ENCODE measurements around the gene PHTF2. TPM values are rescaled to one million over a fixed set of nuclear protein-coding genes. Genes with fewer than 3 reads are reported as not detected.

The PHTF2 gene
- polyA plus RNA-seq, 1 experiment: 60.1 TPM

DNA sequence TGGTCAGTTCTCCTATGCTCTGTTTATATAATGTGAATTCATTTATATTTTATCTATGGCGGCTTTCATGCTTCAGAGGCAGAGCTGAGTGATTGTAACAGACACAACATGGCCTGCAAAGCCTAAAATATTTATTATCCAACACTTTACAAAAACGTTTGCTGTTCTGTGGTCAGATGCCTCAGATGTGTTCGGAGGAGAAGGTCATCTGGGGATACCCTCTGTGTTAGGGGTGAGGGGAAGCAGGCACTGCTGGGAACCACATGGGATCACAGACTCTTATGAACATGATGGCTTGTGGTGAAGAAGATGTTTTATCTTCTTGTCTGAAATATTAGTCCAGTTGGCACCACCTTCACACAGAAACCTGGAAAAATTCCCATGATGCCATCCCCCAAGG, 203.4 kb downstream of the PHTF2 start:
- Histone ChIP-seq H3K4me3 (ENCODE audit: low read depth, low read length) (no peak overlapping the region), H3K27ac (ENCODE audit: low read depth, low read length) (no peak overlapping the region), H3K9me3 (ENCODE audit: control insufficient read depth, insufficient read depth, low read length) (no peaks in the 10 kb centered on the region), H3K27me3 (ENCODE audit: control insufficient read depth, insufficient read depth, low read length) (no peaks in the 10 kb centered on the region)
- ChIA-PET CTCF (no interaction called here), POLR2A (no interaction called here)
- TF ChIP-seq, protein P1, sequence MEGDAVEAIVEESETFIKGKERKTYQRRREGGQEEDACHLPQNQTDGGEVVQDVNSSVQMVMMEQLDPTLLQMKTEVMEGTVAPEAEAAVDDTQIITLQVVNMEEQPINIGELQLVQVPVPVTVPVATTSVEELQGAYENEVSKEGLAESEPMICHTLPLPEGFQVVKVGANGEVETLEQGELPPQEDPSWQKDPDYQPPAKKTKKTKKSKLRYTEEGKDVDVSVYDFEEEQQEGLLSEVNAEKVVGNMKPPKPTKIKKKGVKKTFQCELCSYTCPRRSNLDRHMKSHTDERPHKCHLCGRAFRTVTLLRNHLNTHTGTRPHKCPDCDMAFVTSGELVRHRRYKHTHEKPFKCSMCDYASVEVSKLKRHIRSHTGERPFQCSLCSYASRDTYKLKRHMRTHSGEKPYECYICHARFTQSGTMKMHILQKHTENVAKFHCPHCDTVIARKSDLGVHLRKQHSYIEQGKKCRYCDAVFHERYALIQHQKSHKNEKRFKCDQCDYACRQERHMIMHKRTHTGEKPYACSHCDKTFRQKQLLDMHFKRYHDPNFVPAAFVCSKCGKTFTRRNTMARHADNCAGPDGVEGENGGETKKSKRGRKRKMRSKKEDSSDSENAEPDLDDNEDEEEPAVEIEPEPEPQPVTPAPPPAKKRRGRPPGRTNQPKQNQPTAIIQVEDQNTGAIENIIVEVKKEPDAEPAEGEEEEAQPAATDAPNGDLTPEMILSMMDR (IDR thresholded peaks at IDR 0.05; ENCODE audit: low read depth, low read length): no peak
- DNase-seq (ENCODE audit: low read depth, low spot score): no peak

DNA sequence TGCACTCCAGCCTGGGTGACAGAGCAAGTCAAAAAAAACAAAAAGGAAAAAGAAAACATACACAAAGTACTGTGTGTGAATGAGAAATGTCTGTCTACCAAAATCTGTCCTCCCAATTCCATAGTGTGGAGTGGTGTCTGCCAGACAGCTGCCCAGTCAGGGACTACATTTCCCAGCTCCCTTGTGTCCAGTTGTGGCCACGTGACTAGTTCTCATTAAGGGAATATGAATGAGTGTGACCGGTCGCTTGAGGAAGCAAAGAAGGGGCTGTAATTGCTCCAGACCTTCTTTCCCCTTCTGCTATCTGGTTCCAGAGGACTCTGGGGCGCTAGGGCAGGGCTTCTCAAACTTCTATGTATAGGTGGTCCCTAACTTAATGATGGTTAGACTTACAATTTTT, 204.1 kb downstream of the PHTF2 start:
- no peak for DNase-seq (ENCODE audit: low read depth, low spot score)
- no peaks in the 10 kb centered on the region for H3K9me3 ChIP-seq (ENCODE audit: control insufficient read depth, insufficient read depth, low read length)
- POLR2A ChIA-PET: interaction anchor here (0.6 kb wide), 1 partner anchor 88 kb away, joined by 3 read pairs; no protein-coding TSS in a partner anchor
- CTCF ChIA-PET: no interaction called here
- TF ChIP-seq, protein P1 (IDR thresholded peaks at IDR 0.05; ENCODE audit: low read depth, low read length): no peak
- no peak overlapping the region for H3K4me3 ChIP-seq (ENCODE audit: low read depth, low read length)
- no peak overlapping the region for H3K27ac ChIP-seq (ENCODE audit: low read depth, low read length)
- H3K27me3 ChIP-seq (ENCODE audit: control insufficient read depth, insufficient read depth, low read length): no peaks in the 10 kb centered on the region

DNA sequence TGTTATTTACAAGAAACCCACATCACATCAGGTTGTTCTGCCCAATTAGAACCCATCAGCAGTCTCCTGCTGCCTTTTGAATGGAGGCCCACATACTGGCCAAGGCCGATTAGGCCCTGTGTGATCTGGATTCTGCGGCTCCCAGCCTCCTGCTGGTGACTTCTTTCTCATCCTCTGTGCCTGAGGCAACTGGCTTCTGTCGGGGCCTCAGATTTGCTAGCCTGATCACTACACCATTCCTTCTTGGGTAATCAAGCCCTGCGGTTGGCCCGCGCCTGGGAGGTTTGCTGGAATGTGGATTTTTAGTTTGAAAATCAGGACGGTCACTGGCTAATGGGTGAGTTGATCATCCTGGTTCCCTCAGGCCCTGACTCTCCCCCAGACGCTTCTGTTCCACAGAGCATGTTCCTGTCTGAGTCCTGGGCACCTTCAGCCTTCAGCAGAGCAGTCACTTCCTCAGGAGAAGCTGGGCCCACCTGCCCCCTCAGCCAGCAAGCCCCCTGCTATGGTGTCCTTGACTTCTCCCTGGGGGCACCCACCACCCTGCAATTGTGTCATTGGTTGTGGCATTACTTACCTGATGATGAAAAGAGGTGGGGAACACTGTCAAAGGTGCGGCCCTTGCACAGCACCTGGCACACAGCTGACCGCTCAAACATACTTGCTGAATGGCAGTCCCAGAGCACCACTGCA, 207.6 kb downstream of the PHTF2 start:
- DNase-seq (ENCODE audit: low read depth, low spot score): no peak
- no peak overlapping the region for H3K4me3 ChIP-seq (ENCODE audit: low read depth, low read length)
- peaks cover 9% of the 10 kb centered on the region for H3K9me3 ChIP-seq (ENCODE audit: control insufficient read depth, insufficient read depth, low read length)
- POLR2A ChIA-PET: no interaction called here
- CTCF ChIA-PET: no interaction called here
- no peak overlapping the region for H3K27ac ChIP-seq (ENCODE audit: low read depth, low read length)
- TF ChIP-seq, protein P1 (IDR thresholded peaks at IDR 0.05; ENCODE audit: low read depth, low read length): no peak
- H3K27me3 ChIP-seq (ENCODE audit: control insufficient read depth, insufficient read depth, low read length): no peaks in the 10 kb centered on the region

Small RNA genes lying within 50 kb of the gene (small RNA-seq; reads per million reads assigned to genes)
- gene RF00019 (ENCODE audit: insufficient read length, low read depth): not detected

Other genes starting within 250 kb of the PHTF2 start
- gene RSBN1L, start 102.3 kb upstream of the PHTF2 start, polyA plus RNA-seq (2011; rRNA removed): 9.3 and 14.0 TPM in 2 replicates
- 31.6 and 43.1 TPM in 2 replicates for gene TMEM60, start 339 bp upstream of the PHTF2 start, polyA plus RNA-seq (2011; rRNA removed)